Umbilical cord (tissue), 2 donors: ENCODE results near the gene PCSK9. TPM values are rescaled to one million over a fixed set of nuclear protein-coding genes. Genes with fewer than 3 reads are reported as not detected.
"Not testable (repeated sequence)": the region's sequence is repeated elsewhere in the genome, so short reads cannot be mapped to it uniquely, and the experiment has no call there.

ENCODE experiments used
- DNase-seq: peaks from one replicate; pipeline ENCODE4 v3.0.0-alpha.2; 2015; ENCODE audit warnings: low spot score
- total RNA-seq: library from RNA; depleted of rRNA; stranded (reverse); fragments of >200 nt; gene quantifications from one replicate; pipeline ENCODE4 v1.2.3, GENCODE V29; 2014; ENCODE audit warnings: low replicate concordance; ENCODE audit not compliant: insufficient read depth

The PCSK9 gene
- total RNA-seq, 1 donor from 2014 or later: 2.6 TPM

GRCh38 chr1:55010194-55010886, 29.0 kb upstream of the PCSK9 start:
- no peak for DNase-seq

GRCh38 chr1:55010887-55011217, 28.5 kb upstream of the PCSK9 start:
- no peak for DNase-seq

- DNase-seq: no peak
Observed at GRCh38 chr1:55012661-55013060, 26.7 kb upstream of the PCSK9 start.

- DNase-seq: no peak
Observed at GRCh38 chr1:55015123-55015522, 24.2 kb upstream of the PCSK9 start.

- no peak for DNase-seq
Observed at GRCh38 chr1:55015731-55016620, 23.4 kb upstream of the PCSK9 start.

GRCh38 chr1:55018395-55018794, 21.0 kb upstream of the PCSK9 start:
- no peak for DNase-seq

GRCh38 chr1:55021942-55022546, 17.3 kb upstream of the PCSK9 start:
- peak; percentile 84 for DNase-seq

GRCh38 chr1:55024163-55024562, 15.2 kb upstream of the PCSK9 start:
- not testable (repeated sequence) for DNase-seq

GRCh38 chr1:55026682-55027081, 12.7 kb upstream of the PCSK9 start:
- not testable (repeated sequence) for DNase-seq

DNA sequence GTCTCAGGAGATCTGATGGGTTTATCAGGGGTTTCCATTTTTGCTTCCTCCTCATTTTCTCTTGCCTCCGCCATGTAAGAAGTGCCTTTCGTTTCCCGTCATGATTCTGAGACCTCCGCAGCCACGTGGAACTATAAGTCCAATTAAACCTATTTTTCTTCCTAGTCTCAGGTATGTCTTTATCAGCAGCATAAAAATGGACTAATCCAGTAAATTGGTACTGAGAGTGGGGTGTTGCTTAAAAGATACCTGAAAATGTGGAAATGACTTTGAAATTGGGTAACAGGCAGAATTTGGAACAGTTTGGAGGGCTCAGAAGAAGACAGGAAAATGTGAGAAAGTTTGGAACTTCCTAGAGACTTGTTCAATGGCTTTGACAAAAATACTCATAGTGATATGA, 8.2 kb upstream of the PCSK9 start:
- not testable (repeated sequence) for DNase-seq

GRCh38 chr1:55033265-55033614, 6.1 kb upstream of the PCSK9 start:
- no peak for DNase-seq

DNA sequence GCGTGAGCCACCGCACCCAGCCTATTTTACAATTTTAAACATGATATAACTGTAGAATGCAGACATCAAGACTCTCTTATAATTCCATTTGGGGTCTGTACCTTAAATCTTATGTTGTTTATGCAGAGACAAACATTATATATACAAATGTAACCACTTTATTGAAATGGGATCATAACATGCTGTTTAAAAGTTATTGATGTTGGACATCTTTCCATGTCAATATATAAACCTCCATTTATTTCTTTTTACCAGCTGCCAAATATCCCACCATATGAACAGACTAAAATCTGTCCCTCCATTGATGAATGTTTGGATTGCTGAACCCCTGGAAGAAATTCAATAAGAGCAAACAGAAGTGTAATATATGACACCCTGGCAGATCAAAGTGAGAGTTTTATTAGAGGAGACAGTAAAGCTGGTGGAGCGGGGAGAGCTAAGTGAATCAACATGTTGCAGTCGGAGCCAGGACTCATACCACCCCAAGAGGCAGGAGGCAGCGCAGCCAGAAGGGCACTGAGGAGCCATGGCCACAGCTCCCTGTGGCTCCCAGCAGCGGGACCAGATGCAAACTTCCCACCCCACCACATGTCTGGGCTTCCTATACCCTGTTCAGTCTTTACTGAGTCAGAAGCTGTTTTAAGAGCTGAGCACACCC, 4.7 kb upstream of the PCSK9 start:
- no peak for DNase-seq

- no peak for DNase-seq
Observed at GRCh38 chr1:55035904-55036303, 3.4 kb upstream of the PCSK9 start.

- DNase-seq: no peak
Observed at GRCh38 chr1:55037733-55038551, 1.4 kb upstream of the PCSK9 start.

- DNase-seq: no peak
Observed at GRCh38 chr1:55038552-55038838, 853 bp upstream of the PCSK9 start.

DNA sequence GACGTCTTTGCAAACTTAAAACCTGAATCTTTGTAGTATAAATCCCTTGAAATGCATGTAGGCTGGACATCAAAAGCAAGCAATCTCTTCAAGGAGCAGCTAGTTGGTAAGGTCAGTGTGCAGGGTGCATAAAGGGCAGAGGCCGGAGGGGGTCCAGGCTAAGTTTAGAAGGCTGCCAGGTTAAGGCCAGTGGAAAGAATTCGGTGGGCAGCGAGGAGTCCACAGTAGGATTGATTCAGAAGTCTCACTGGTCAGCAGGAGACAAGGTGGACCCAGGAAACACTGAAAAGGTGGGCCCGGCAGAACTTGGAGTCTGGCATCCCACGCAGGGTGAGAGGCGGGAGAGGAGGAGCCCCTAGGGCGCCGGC, 390 bp upstream of the PCSK9 start:
- DNase-seq: no peak

- peak; percentile 23 for DNase-seq
Observed at GRCh38 chr1:55040083-55040932, 960 bp downstream of the PCSK9 start.

- no peak for DNase-seq
Observed at GRCh38 chr1:55040933-55041494, 1.7 kb downstream of the PCSK9 start.

DNA sequence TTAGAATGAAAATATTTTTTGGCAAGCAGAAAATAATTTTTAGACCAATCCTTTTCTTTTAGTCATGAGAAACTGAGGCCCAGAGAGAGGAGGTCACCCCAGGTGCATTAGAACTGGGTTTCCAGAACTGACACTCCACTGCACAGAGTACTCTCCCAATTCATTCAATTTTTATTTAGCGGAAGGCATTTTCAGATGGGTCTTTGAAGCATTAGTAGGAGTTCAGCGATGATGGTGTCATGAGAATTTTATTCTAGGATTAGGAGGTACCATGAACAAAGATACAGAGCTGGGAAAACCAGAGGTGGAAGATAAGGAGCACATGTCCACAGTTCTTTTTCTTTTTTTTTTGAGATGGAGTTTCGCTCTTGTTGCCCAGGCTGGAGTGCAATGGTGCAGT, 2.3 kb downstream of the PCSK9 start:
- no peak for DNase-seq

GRCh38 chr1:55043011-55043410, 3.7 kb downstream of the PCSK9 start:
- no peak for DNase-seq
